Measurements from ENCODE around the gene ITIH6. TPM values are rescaled to one million over a fixed set of nuclear protein-coding genes. Genes with fewer than 3 reads are reported as not detected.

Gene ITIH6
- total RNA-seq, 2 experiments from 2014 or later, result not detected

DNA sequence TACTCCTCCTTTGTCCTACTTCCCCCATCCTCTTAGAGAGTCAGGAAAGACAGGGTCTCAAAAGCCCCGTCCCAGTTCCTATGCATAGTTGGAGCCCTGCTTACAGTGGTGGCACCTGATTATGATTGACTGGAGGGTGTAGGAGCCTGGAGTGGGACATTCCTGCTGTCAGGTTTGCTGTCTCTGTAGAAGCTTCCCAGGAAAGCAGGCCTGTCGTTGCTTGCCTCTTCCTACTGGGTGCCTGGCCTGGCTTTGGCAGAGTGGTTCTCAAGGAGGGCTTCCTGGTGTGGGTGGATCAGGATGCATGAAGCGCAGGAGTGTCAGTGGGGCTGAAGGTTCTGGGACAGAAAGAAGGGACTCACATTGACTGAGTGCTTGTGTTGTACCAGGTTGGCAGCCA lies 14.3 kb upstream of the ITIH6 start:
- no peaks in the 10 kb centered on the region for H3K36me3 ChIP-seq (ENCODE audit: insufficient read depth, low read length)
- no peaks in the 10 kb centered on the region for H4K20me1 ChIP-seq (ENCODE audit: insufficient read depth, low read length)
- intact Hi-C loops (cut with micrococcal nuclease; ENCODE audit: unreplicated experiment), result no loop called here
- no peak overlapping the region for H3K27ac ChIP-seq (ENCODE audit: low read depth, low read length, poor library complexity, severe bottlenecking)
- no peak for DNase-seq (ENCODE audit: low spot score)
- POLR2A ChIA-PET, result no interaction called here
- H3K79me2 ChIP-seq (ENCODE audit: insufficient read depth, low read depth, low read length), result no peaks in the 10 kb centered on the region
- H3K9me2 ChIP-seq (ENCODE audit: insufficient read depth, low read length), result no peaks in the 10 kb centered on the region
- BruUV-seq (replicated peaks), result no TSS peak
- H3K4me1 ChIP-seq (ENCODE audit: insufficient read depth, low read length, poor library complexity, severe bottlenecking), result peaks cover 14% of the 10 kb centered on the region
- no peaks in the 10 kb centered on the region for H3K9me3 ChIP-seq (ENCODE audit: low read length)
- no peak overlapping the region for H2AFZ ChIP-seq (ENCODE audit: low read length)
- H3K4me2 ChIP-seq (ENCODE audit: low read length), result no peak overlapping the region
- no peak for TF ChIP-seq EZH2phosphoT487 (IDR thresholded peaks at IDR 0.05; ENCODE audit: borderline replicate concordance, low read depth, low read length)
- TF ChIP-seq, protein P1, sequence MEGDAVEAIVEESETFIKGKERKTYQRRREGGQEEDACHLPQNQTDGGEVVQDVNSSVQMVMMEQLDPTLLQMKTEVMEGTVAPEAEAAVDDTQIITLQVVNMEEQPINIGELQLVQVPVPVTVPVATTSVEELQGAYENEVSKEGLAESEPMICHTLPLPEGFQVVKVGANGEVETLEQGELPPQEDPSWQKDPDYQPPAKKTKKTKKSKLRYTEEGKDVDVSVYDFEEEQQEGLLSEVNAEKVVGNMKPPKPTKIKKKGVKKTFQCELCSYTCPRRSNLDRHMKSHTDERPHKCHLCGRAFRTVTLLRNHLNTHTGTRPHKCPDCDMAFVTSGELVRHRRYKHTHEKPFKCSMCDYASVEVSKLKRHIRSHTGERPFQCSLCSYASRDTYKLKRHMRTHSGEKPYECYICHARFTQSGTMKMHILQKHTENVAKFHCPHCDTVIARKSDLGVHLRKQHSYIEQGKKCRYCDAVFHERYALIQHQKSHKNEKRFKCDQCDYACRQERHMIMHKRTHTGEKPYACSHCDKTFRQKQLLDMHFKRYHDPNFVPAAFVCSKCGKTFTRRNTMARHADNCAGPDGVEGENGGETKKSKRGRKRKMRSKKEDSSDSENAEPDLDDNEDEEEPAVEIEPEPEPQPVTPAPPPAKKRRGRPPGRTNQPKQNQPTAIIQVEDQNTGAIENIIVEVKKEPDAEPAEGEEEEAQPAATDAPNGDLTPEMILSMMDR (conservative IDR thresholded peaks at IDR 0.05; ENCODE audit: low read length), result no peak
- no peak overlapping the region for H3K4me3 ChIP-seq (ENCODE audit: low read depth, low read length, poor library complexity, severe bottlenecking)
- CTCF ChIA-PET (ENCODE audit: unreplicated experiment), result no interaction called here

DNA sequence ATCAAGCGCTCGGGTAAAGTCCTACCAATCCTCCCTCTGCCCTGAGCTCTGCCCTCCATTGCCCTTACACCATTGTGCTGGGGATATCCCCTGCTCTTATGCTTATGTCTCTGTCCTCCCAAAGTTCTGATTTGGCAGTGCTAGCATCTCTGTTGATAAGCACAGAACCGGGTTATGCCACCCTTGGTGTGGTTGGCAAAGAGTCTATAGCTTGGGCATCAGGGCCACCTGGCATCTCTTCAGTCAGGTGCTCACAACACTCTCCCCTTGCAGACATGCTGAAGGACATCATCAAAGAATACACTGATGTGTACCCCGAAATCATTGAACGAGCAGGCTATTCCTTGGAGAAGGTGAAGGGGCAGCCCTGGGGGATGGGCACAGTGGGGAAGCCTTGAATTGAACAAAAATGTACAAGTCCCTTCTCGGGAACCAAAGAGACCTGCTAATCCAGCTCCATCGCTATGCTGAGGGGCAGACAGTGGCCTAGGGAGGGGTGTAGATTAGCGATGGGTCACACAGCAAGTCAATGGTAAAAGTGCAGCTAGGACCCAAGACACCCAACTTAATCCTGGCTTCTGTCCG lies 13.3 kb upstream of the ITIH6 start:
- H3K36me3 ChIP-seq (ENCODE audit: insufficient read depth, low read length), result no peaks in the 10 kb centered on the region
- POLR2A ChIA-PET, result no interaction called here

DNA sequence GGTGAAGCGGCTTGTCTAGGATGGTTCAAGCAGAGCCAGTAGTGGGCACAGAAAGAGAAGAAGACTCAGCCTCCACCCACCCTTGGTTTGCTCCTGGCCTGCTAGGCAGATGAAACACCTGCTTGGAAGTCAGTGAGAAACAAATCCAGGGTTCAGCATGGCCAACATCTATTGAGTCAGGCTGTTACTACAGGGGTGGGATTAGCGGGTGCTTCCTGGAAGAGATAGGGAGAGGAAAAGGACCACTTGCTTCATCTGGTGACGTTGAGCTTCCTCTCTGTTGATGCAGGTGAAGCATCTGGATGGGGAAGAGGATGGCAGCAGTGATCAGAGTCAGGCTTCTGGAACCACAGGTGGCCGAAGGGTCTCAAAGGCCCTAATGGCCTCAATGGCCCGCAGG lies 12.5 kb upstream of the ITIH6 start:
- TF ChIP-seq, protein P1 (conservative IDR thresholded peaks at IDR 0.05; ENCODE audit: low read length), result no peak
- no peak for TF ChIP-seq EZH2phosphoT487 (IDR thresholded peaks at IDR 0.05; ENCODE audit: borderline replicate concordance, low read depth, low read length)
- Histone ChIP-seq H3K79me2 (ENCODE audit: insufficient read depth, low read depth, low read length) (no peaks in the 10 kb centered on the region), H3K9me2 (ENCODE audit: insufficient read depth, low read length) (no peaks in the 10 kb centered on the region), H3K4me1 (ENCODE audit: insufficient read depth, low read length, poor library complexity, severe bottlenecking) (peaks cover 14% of the 10 kb centered on the region), H2AFZ (ENCODE audit: low read length) (no peak overlapping the region), H3K36me3 (ENCODE audit: insufficient read depth, low read length) (no peaks in the 10 kb centered on the region), H3K4me2 (ENCODE audit: low read length) (no peak overlapping the region), H3K4me3 (ENCODE audit: low read depth, low read length, poor library complexity, severe bottlenecking) (no peak overlapping the region), H4K20me1 (ENCODE audit: insufficient read depth, low read length) (no peaks in the 10 kb centered on the region), H3K27ac (ENCODE audit: low read depth, low read length, poor library complexity, severe bottlenecking) (no peak overlapping the region), H3K9me3 (ENCODE audit: low read length) (no peaks in the 10 kb centered on the region)
- intact Hi-C loops (cut with micrococcal nuclease; ENCODE audit: unreplicated experiment), result no loop called here
- no peak for DNase-seq (ENCODE audit: low spot score)
- POLR2A ChIA-PET, result no interaction called here
- no TSS peak for BruUV-seq (replicated peaks)
- CTCF ChIA-PET (ENCODE audit: unreplicated experiment), result no interaction called here

More for the DNA sequence above, 13.3 kb upstream of the ITIH6 start:
- Histone ChIP-seq H3K4me1 (ENCODE audit: insufficient read depth, low read length, poor library complexity, severe bottlenecking) (peaks cover 14% of the 10 kb centered on the region), H2AFZ (ENCODE audit: low read length) (no peak overlapping the region), H3K27ac (ENCODE audit: low read depth, low read length, poor library complexity, severe bottlenecking) (no peak overlapping the region), H4K20me1 (ENCODE audit: insufficient read depth, low read length) (no peaks in the 10 kb centered on the region), H3K9me3 (ENCODE audit: low read length) (no peaks in the 10 kb centered on the region), H3K9me2 (ENCODE audit: insufficient read depth, low read length) (no peaks in the 10 kb centered on the region), H3K79me2 (ENCODE audit: insufficient read depth, low read depth, low read length) (no peaks in the 10 kb centered on the region), H3K4me2 (ENCODE audit: low read length) (no peak overlapping the region), H3K4me3 (ENCODE audit: low read depth, low read length, poor library complexity, severe bottlenecking) (no peak overlapping the region)
- CTCF ChIA-PET (ENCODE audit: unreplicated experiment), result no interaction called here
- intact Hi-C loops (cut with micrococcal nuclease; ENCODE audit: unreplicated experiment), result no loop called here
- DNase-seq (ENCODE audit: low spot score), result no peak
- no peak for TF ChIP-seq EZH2phosphoT487 (IDR thresholded peaks at IDR 0.05; ENCODE audit: borderline replicate concordance, low read depth, low read length)
- TF ChIP-seq, protein P1 (conservative IDR thresholded peaks at IDR 0.05; ENCODE audit: low read length), result no peak
- BruUV-seq (replicated peaks), result no TSS peak

All from OCI-LY7 (cell line).